ENCODE data around the gene MCOLN3. TPM values are rescaled to one million over a fixed set of nuclear protein-coding genes. Genes with fewer than 3 reads are reported as not detected.
A peak's percentile ranks its signal among the peaks of the same experiment; 100 is the strongest.

MCOLN3 gene
- total RNA-seq, 2 experiments from 2014 or later: 0.21 to 0.24 TPM

GRCh38 chr1:85061711-85062424, 13.6 kb upstream of the MCOLN3 start:
- H3K4me3 Mint-ChIP-seq: peak overlapping the region; percentile 84
- DNase-seq: peak; percentile 82
- H3K4me1 Mint-ChIP-seq: peaks cover 11% of the 10 kb centered on the region
- peak overlapping the region; percentile 81 for H3K27ac Mint-ChIP-seq
- H3K27me3 Mint-ChIP-seq: peaks cover 8% of the 10 kb centered on the region
- H3K36me3 Mint-ChIP-seq: no peaks in the 10 kb centered on the region
- no peaks in the 10 kb centered on the region for H3K9me3 Mint-ChIP-seq

GRCh38 chr1:85060038-85060437, 11.7 kb upstream of the MCOLN3 start:
- Mint-ChIP-seq H3K4me1 (peaks cover 11% of the 10 kb centered on the region), H3K27me3 (peaks cover 8% of the 10 kb centered on the region), H3K27ac (no peak overlapping the region), H3K4me3 (no peak overlapping the region), H3K36me3 (no peaks in the 10 kb centered on the region), H3K9me3 (no peaks in the 10 kb centered on the region)
- DNase-seq: no peak

- no peak overlapping the region for H3K4me3 Mint-ChIP-seq
- H3K9me3 Mint-ChIP-seq: no peaks in the 10 kb centered on the region
- no peak overlapping the region for H3K27ac Mint-ChIP-seq
- peaks cover 11% of the 10 kb centered on the region for H3K4me1 Mint-ChIP-seq
- H3K36me3 Mint-ChIP-seq: no peaks in the 10 kb centered on the region
- no peak for DNase-seq
- H3K27me3 Mint-ChIP-seq: peaks cover 8% of the 10 kb centered on the region
Observed at GRCh38 chr1:85059563-85059962, 11.3 kb upstream of the MCOLN3 start.

GRCh38 chr1:85058786-85059185, 10.5 kb upstream of the MCOLN3 start:
- Mint-ChIP-seq H3K4me3 (no peak overlapping the region), H3K27ac (no peak overlapping the region), H3K27me3 (peaks cover 12% of the 10 kb centered on the region), H3K9me3 (no peaks in the 10 kb centered on the region), H3K36me3 (no peaks in the 10 kb centered on the region), H3K4me1 (peaks cover 11% of the 10 kb centered on the region)
- no peak for DNase-seq

- H3K9me3 Mint-ChIP-seq: no peaks in the 10 kb centered on the region
Observed at GRCh38 chr1:85058311-85058710, 10.0 kb upstream of the MCOLN3 start.

GRCh38 chr1:85054664-85055063, 6.4 kb upstream of the MCOLN3 start:
- Mint-ChIP-seq H3K27me3 (peaks cover 20% of the 10 kb centered on the region), H3K4me1 (peaks cover 10% of the 10 kb centered on the region), H3K36me3 (no peaks in the 10 kb centered on the region), H3K4me3 (no peak overlapping the region), H3K27ac (no peak overlapping the region), H3K9me3 (no peaks in the 10 kb centered on the region)
- DNase-seq: no peak

More at GRCh38 chr1:85058311-85058710, 10.0 kb upstream of the MCOLN3 start:
- Mint-ChIP-seq H3K4me1 (peaks cover 11% of the 10 kb centered on the region), H3K36me3 (no peaks in the 10 kb centered on the region), H3K27me3 (peaks cover 12% of the 10 kb centered on the region), H3K27ac (no peak overlapping the region), H3K4me3 (no peak overlapping the region)
- no peak for DNase-seq

- DNase-seq: no peak
- H3K9me3 Mint-ChIP-seq: no peaks in the 10 kb centered on the region
- peaks cover 17% of the 10 kb centered on the region for H3K4me1 Mint-ChIP-seq
- H3K4me3 Mint-ChIP-seq: no peak overlapping the region
- no peaks in the 10 kb centered on the region for H3K36me3 Mint-ChIP-seq
- peaks cover 59% of the 10 kb centered on the region for H3K27me3 Mint-ChIP-seq
- no peak overlapping the region for H3K27ac Mint-ChIP-seq
Observed at GRCh38 chr1:85049735-85050166, 1.5 kb upstream of the MCOLN3 start.

- Mint-ChIP-seq H3K27ac (no peak overlapping the region), H3K27me3 (peaks cover 72% of the 10 kb centered on the region), H3K4me1 (peaks cover 17% of the 10 kb centered on the region), H3K4me3 (peak overlapping the region; percentile 50), H3K36me3 (no peaks in the 10 kb centered on the region), H3K9me3 (no peaks in the 10 kb centered on the region)
- no peak for DNase-seq
Observed at GRCh38 chr1:85047472-85048295, 616 bp downstream of the MCOLN3 start.

- H3K4me1 Mint-ChIP-seq: peaks cover 17% of the 10 kb centered on the region
- peaks cover 78% of the 10 kb centered on the region for H3K27me3 Mint-ChIP-seq
- DNase-seq: no peak
- no peaks in the 10 kb centered on the region for H3K36me3 Mint-ChIP-seq
- H3K9me3 Mint-ChIP-seq: no peaks in the 10 kb centered on the region
- H3K27ac Mint-ChIP-seq: no peak overlapping the region
- H3K4me3 Mint-ChIP-seq: peak overlapping the region; percentile 50
Observed at GRCh38 chr1:85047144-85047471, 1.2 kb downstream of the MCOLN3 start.

- no peak overlapping the region for H3K27ac Mint-ChIP-seq
- no peak for DNase-seq
- H3K4me3 Mint-ChIP-seq: no peak overlapping the region
- peaks cover 60% of the 10 kb centered on the region for H3K27me3 Mint-ChIP-seq
- H3K4me1 Mint-ChIP-seq: peaks cover 2% of the 10 kb centered on the region
- no peaks in the 10 kb centered on the region for H3K36me3 Mint-ChIP-seq
- no peaks in the 10 kb centered on the region for H3K9me3 Mint-ChIP-seq
Observed at GRCh38 chr1:85042413-85042812, 5.9 kb downstream of the MCOLN3 start.

GRCh38 chr1:85041793-85042192, 6.5 kb downstream of the MCOLN3 start:
- Mint-ChIP-seq H3K4me1 (no peaks in the 10 kb centered on the region), H3K4me3 (no peak overlapping the region), H3K27ac (no peak overlapping the region), H3K9me3 (no peaks in the 10 kb centered on the region), H3K36me3 (no peaks in the 10 kb centered on the region), H3K27me3 (peaks cover 54% of the 10 kb centered on the region)
- no peak for DNase-seq

- H3K4me3 Mint-ChIP-seq: no peak overlapping the region
- no peak for DNase-seq
- no peak overlapping the region for H3K27ac Mint-ChIP-seq
- no peaks in the 10 kb centered on the region for H3K9me3 Mint-ChIP-seq
- H3K36me3 Mint-ChIP-seq: no peaks in the 10 kb centered on the region
- no peaks in the 10 kb centered on the region for H3K4me1 Mint-ChIP-seq
- H3K27me3 Mint-ChIP-seq: peaks cover 11% of the 10 kb centered on the region
Observed at GRCh38 chr1:85033221-85033620, 15.1 kb downstream of the MCOLN3 start.

GRCh38 chr1:85030536-85030935, 17.8 kb downstream of the MCOLN3 start:
- no peaks in the 10 kb centered on the region for H3K36me3 Mint-ChIP-seq
- peaks cover 9% of the 10 kb centered on the region for H3K4me1 Mint-ChIP-seq
- DNase-seq: no peak
- H3K27me3 Mint-ChIP-seq: peaks cover 5% of the 10 kb centered on the region
- no peak overlapping the region for H3K27ac Mint-ChIP-seq
- H3K9me3 Mint-ChIP-seq: no peaks in the 10 kb centered on the region
- no peak overlapping the region for H3K4me3 Mint-ChIP-seq

- DNase-seq: no peak
- no peak overlapping the region for H3K4me3 Mint-ChIP-seq
- H3K4me1 Mint-ChIP-seq: peaks cover 9% of the 10 kb centered on the region
- peaks cover 5% of the 10 kb centered on the region for H3K27me3 Mint-ChIP-seq
- H3K9me3 Mint-ChIP-seq: no peaks in the 10 kb centered on the region
- H3K36me3 Mint-ChIP-seq: no peaks in the 10 kb centered on the region
- H3K27ac Mint-ChIP-seq: no peak overlapping the region
Observed at GRCh38 chr1:85028151-85028550, 20.1 kb downstream of the MCOLN3 start.

GRCh38 chr1:85027242-85027983, 20.9 kb downstream of the MCOLN3 start:
- Mint-ChIP-seq H3K4me1 (peaks cover 9% of the 10 kb centered on the region), H3K27ac (peak overlapping the region; percentile 82), H3K27me3 (peaks cover 5% of the 10 kb centered on the region), H3K36me3 (no peaks in the 10 kb centered on the region), H3K4me3 (no peak overlapping the region), H3K9me3 (no peaks in the 10 kb centered on the region)
- DNase-seq: no peak
